Fibroblast of lung (primary cell): ENCODE measurements around the gene RAB1B. TPM values are rescaled to one million over a fixed set of nuclear protein-coding genes. Genes with fewer than 3 reads are reported as not detected.

Experiments
- DNase-seq, 2 donors: peaks; one replicate each; pipeline versions ENCODE4 v3.0.0 to v3.0.0-alpha.2; 2010; ENCODE audit warnings: low read depth in 2 of 2
- H2AFZ ChIP-seq: 2 replicates; pipeline ENCODE4 v1.5.1; 2012; ENCODE audit warnings: low read length, control low read depth, inconsistent platforms
- H3K27ac ChIP-seq: 2 replicates; pipeline ENCODE4 v1.5.1; 2011; ENCODE audit warnings: low read length, control low read depth; ENCODE audit not compliant: insufficient read depth
- H3K27me3 ChIP-seq: 2 replicates; pipeline ENCODE4 v1.5.1; 2011; ENCODE audit warnings: mild to moderate bottlenecking, low read length; ENCODE audit not compliant: control insufficient read depth, insufficient read depth
- H3K36me3 ChIP-seq: 2 replicates; pipeline ENCODE4 v1.5.1; 2011; ENCODE audit warnings: low read length; ENCODE audit not compliant: control insufficient read depth, insufficient read depth
- H3K4me1 ChIP-seq: 2 replicates; pipeline ENCODE4 v1.5.1; 2011; ENCODE audit warnings: low read length; ENCODE audit not compliant: control insufficient read depth, insufficient read depth; ENCODE audit errors: extremely low read depth
- H3K4me2 ChIP-seq: 2 replicates; pipeline ENCODE4 v1.5.1; 2011; ENCODE audit warnings: low read length, control low read depth; ENCODE audit not compliant: insufficient read depth; ENCODE audit errors: extremely low read depth
- H3K4me3 ChIP-seq, 4 experiments: fragments of 200-600 bp in 1 of 4; sonication (generic) in 1 of 4; replicated peaks in 1 of 4; 2 replicates each; pipeline ENCODE4 v1.5.1; 2011 to 2016; ENCODE audit warnings: low read length in 4 of 4, low read depth in 3 of 4, mild to moderate bottlenecking in 3 of 4, control low read depth in 2 of 4, inconsistent platforms in 1 of 4, mixed read lengths in 1 of 4; ENCODE audit not compliant: insufficient read depth in 1 of 4; ENCODE audit errors: control extremely low read depth in 1 of 4
- H3K79me2 ChIP-seq: 2 replicates; pipeline ENCODE4 v1.5.1; 2012; ENCODE audit warnings: mild to moderate bottlenecking, low read length, inconsistent platforms; ENCODE audit not compliant: control insufficient read depth, insufficient read depth
- H3K9ac ChIP-seq: 2 replicates; pipeline ENCODE4 v1.5.1; 2011; ENCODE audit warnings: mild to moderate bottlenecking, low read length, control low read depth; ENCODE audit not compliant: insufficient read depth
- H3K9me3 ChIP-seq: 2 replicates; pipeline ENCODE4 v1.5.1; 2012; ENCODE audit warnings: low read depth, low read length; ENCODE audit not compliant: control insufficient read depth, insufficient read depth
- H4K20me1 ChIP-seq: 2 replicates; pipeline ENCODE4 v1.5.1; 2011; ENCODE audit warnings: low read length; ENCODE audit not compliant: control insufficient read depth, insufficient read depth; ENCODE audit errors: extremely low read depth
- EZH2 ChIP-seq: IDR thresholded peaks from 2 replicates; pipeline ENCODE4 v1.5.1; 2012; ENCODE audit warnings: low read length, control low read depth, mild to moderate bottlenecking; ENCODE audit errors: missing control alignments
- polyA plus RNA-seq, 2 donors: library from polyadenylated mRNA; depleted of rRNA in 1 of 2; stranded (reverse) in 1 of 2; unstranded in 1 of 2; fragments of >200 nt; gene quantifications; 2 replicates each; pipeline ENCODE4 v1.2.1, GENCODE V29; 2011 to 2012; ENCODE audit warnings: missing spikeins in 1 of 2
- total RNA-seq: library from RNA; depleted of rRNA; stranded (reverse); fragments of >200 nt; gene quantifications from 2 replicates; pipeline ENCODE4 v1.2.1, GENCODE V29; 2014
- TF ChIP-seq, protein P1 (sequence below), 2 donors: IDR thresholded peaks in 1 of 2; conservative IDR thresholded peaks in 1 of 2; 1 replicate in 1 of 2; 2 replicates in 1 of 2; pipeline ENCODE4 v1.5.1; 2011 to 2012; ENCODE audit warnings: low read length in 2 of 2, control low read depth in 1 of 2, inconsistent platforms in 1 of 2, low read depth in 1 of 2, mild to moderate bottlenecking in 1 of 2

Gene RAB1B
- total and polyA plus RNA-seq, 2 donors (not counting 1 experiment from before 2014, with no cell fraction given), result 63.6 to 140 TPM

DNA sequence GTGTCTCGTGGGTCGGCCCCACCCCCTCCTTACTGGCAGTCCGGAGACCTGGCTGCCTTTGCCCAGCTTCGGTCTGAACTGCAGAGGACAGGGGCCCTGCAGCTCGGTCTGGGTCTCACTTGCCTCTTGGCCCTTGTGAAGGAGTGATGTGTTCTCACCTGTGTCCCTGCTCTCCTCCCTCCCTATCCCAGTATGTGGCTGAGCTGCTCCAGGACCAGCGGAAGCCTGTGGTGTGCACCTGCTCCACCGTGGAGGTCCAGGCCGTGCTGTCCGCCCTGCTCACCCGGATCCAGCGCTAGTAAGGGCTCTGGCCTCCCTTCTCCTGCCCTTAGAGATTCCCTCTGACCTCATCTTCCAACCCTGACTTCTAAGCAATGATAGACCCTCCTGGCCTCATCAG lies 35.7 kb upstream of the RAB1B start:
- no peaks in the 10 kb centered on the region for H3K79me2 ChIP-seq
- no peaks in the 10 kb centered on the region for H3K4me1 ChIP-seq
- TF ChIP-seq EZH2, result no peak
- TF ChIP-seq, protein P1, sequence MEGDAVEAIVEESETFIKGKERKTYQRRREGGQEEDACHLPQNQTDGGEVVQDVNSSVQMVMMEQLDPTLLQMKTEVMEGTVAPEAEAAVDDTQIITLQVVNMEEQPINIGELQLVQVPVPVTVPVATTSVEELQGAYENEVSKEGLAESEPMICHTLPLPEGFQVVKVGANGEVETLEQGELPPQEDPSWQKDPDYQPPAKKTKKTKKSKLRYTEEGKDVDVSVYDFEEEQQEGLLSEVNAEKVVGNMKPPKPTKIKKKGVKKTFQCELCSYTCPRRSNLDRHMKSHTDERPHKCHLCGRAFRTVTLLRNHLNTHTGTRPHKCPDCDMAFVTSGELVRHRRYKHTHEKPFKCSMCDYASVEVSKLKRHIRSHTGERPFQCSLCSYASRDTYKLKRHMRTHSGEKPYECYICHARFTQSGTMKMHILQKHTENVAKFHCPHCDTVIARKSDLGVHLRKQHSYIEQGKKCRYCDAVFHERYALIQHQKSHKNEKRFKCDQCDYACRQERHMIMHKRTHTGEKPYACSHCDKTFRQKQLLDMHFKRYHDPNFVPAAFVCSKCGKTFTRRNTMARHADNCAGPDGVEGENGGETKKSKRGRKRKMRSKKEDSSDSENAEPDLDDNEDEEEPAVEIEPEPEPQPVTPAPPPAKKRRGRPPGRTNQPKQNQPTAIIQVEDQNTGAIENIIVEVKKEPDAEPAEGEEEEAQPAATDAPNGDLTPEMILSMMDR (conservative IDR thresholded peaks at IDR 0.05 in 1 of 2, IDR thresholded peaks at IDR 0.05 in 1 of 2; ENCODE audit: low read depth in 1 of 2, low read length in 2 of 2), result no peak
- H4K20me1 ChIP-seq, result no peaks in the 10 kb centered on the region
- peaks cover 3% of the 10 kb centered on the region for H3K36me3 ChIP-seq
- no peaks in the 10 kb centered on the region for H3K9me3 ChIP-seq
- no peak overlapping the region for H3K27ac ChIP-seq
- H3K4me2 ChIP-seq, result no peak overlapping the region
- no peak overlapping the region for H2AFZ ChIP-seq
- DNase-seq, result no peak
- no peak overlapping the region for H3K4me3 ChIP-seq
- no peak overlapping the region for H3K9ac ChIP-seq
- H3K27me3 ChIP-seq, result no peaks in the 10 kb centered on the region

DNA sequence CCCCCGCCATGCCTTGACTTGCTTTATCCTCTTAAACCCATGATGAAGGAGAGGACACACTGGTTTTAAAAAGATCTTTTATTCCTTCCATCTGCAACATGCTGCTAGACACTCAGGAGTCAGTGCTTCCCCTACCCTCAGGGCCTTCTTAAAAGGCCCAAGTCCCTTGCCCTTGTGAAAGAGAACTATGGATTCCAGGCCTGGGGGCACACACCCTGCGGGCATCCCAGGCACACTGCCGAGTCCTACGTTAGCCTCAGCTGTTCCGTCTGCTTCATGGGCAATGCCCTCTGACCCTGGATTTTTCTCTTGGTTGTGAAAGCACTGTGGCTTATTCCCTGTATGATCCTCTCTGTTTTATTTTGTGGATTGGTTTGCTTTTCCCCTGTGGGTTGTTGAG lies 35.1 kb upstream of the RAB1B start:
- Histone ChIP-seq H3K4me1 (no peaks in the 10 kb centered on the region), H3K27me3 (no peaks in the 10 kb centered on the region), H4K20me1 (no peaks in the 10 kb centered on the region), H3K79me2 (no peaks in the 10 kb centered on the region), H2AFZ (no peak overlapping the region), H3K36me3 (peaks cover 3% of the 10 kb centered on the region), H3K4me3 (no peak overlapping the region), H3K9ac (no peak overlapping the region), H3K9me3 (no peaks in the 10 kb centered on the region), H3K27ac (no peak overlapping the region), H3K4me2 (no peak overlapping the region)
- TF ChIP-seq, protein P1 (conservative IDR thresholded peaks at IDR 0.05 in 1 of 2, IDR thresholded peaks at IDR 0.05 in 1 of 2; ENCODE audit: low read depth in 1 of 2, low read length in 2 of 2), result no peak
- TF ChIP-seq EZH2, result no peak
- no peak for DNase-seq

DNA sequence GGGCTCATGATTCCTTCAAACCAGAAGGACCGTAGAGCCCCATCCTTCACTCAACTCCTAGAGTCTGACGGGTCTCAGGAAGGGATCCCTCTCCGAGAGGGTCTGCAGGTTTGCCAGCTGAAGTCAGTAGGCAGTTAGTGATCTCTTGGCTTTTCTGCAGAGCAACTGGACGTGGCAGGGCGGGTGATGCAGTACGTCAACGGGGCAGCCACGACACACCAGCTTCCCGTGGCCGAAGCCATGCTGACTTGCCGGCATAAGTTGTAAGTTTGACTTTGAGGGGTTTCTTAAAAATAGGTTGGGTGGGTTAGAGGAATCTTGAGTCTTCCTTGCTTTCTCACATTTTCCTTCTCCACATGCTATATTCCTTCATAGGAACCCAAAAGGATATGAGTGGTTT lies 33.3 kb upstream of the RAB1B start:
- H3K4me3 ChIP-seq, result no peak overlapping the region
- no peak overlapping the region for H3K4me2 ChIP-seq
- no peak overlapping the region for H2AFZ ChIP-seq
- H3K79me2 ChIP-seq, result no peaks in the 10 kb centered on the region
- H3K9ac ChIP-seq, result no peak overlapping the region
- H3K4me1 ChIP-seq, result no peaks in the 10 kb centered on the region
- H4K20me1 ChIP-seq, result no peaks in the 10 kb centered on the region
- H3K36me3 ChIP-seq, result peaks cover 3% of the 10 kb centered on the region
- TF ChIP-seq, protein P1 (conservative IDR thresholded peaks at IDR 0.05 in 1 of 2, IDR thresholded peaks at IDR 0.05 in 1 of 2; ENCODE audit: low read depth in 1 of 2, low read length in 2 of 2), result no peak
- TF ChIP-seq EZH2, result no peak
- no peaks in the 10 kb centered on the region for H3K27me3 ChIP-seq
- no peaks in the 10 kb centered on the region for H3K9me3 ChIP-seq
- H3K27ac ChIP-seq, result no peak overlapping the region
- no peak for DNase-seq
